Memory B cell (primary cell): Measurements from ENCODE around the gene DGKI.

Experiments used
- ATAC-seq: fragments of 150-1000 bp; cut with Tn5 transposase; 2 replicates; pipeline ENCODE4 v1.10.0; 2021; ENCODE audit warnings: low read depth, mild to moderate bottlenecking, moderate library complexity
- DNase-seq, 2 donors: peaks; one replicate each; pipeline ENCODE4 v3.0.0; 2022; ENCODE audit warnings: low spot score in 2 of 2
- H3K27ac Mint-ChIP-seq: one replicate; pipeline ENCODE4 v1.8.0; 2022; ENCODE audit warnings: mild to moderate bottlenecking, moderate library complexity, mixed read lengths
- H3K27me3 Mint-ChIP-seq: one replicate; pipeline ENCODE4 v1.8.0; 2022; ENCODE audit warnings: mixed read lengths
- H3K36me3 Mint-ChIP-seq: one replicate; pipeline ENCODE4 v1.8.0; 2022; ENCODE audit warnings: mild to moderate bottlenecking, mixed read lengths
- H3K4me1 Mint-ChIP-seq: one replicate; pipeline ENCODE4 v1.8.0; 2022; ENCODE audit warnings: mixed read lengths
- H3K4me3 Mint-ChIP-seq: one replicate; pipeline ENCODE4 v1.8.0; 2022; ENCODE audit warnings: mild to moderate bottlenecking, moderate library complexity, mixed read lengths
- H3K9me3 Mint-ChIP-seq: one replicate; pipeline ENCODE4 v1.8.0; 2022; ENCODE audit warnings: mixed read lengths

DGKI gene

DNA sequence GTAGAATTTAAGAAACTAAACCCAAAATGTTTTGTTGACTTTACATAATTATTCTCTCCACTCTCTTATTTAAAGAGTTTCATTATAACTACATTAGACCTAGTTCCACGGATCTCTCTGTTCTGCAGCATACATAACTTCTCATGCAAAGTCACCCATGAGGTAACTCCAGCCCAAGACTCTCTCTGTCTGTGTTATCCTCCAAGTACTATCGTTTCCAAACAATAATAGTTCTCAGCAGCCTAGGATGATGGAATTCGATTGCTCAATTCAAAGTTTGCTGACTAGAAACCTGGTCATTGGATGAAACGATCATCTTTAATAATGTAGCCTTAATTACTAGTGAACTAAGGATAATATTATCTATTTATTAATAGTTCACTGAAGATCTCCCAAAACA, 300.1 kb downstream of the DGKI start:
- Mint-ChIP-seq H3K27ac (no peak overlapping the region), H3K4me1 (no peaks in the 10 kb centered on the region), H3K9me3 (peaks cover 5% of the 10 kb centered on the region), H3K27me3 (no peaks in the 10 kb centered on the region), H3K4me3 (no peak overlapping the region), H3K36me3 (no peaks in the 10 kb centered on the region)
- ATAC-seq (no peak), DNase-seq (no peak)

DNA sequence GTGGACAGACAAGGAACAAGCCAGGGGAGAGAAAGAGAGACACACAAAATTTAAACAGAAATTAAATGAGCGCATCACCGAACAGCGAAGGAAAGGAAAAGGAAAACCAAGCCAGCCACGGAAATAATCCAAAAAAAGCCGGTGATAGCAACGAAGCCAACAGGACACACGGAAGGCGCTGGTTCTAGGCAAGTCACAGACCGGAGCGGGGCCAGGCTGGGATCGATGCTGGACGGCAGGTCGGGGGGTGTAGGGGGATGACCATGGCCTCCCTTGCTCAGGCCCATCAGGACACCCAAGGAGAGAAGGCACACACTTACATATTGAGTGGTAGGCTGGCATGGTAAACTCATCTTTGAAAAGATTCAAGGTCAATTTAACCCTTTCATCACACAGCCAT, 300.8 kb downstream of the DGKI start:
- H3K27ac Mint-ChIP-seq, result no peak overlapping the region
- no peak for ATAC-seq
- peaks cover 5% of the 10 kb centered on the region for H3K9me3 Mint-ChIP-seq
- H3K36me3 Mint-ChIP-seq, result no peaks in the 10 kb centered on the region
- H3K27me3 Mint-ChIP-seq, result no peaks in the 10 kb centered on the region
- no peak for DNase-seq
- no peak overlapping the region for H3K4me3 Mint-ChIP-seq
- no peaks in the 10 kb centered on the region for H3K4me1 Mint-ChIP-seq

DNA sequence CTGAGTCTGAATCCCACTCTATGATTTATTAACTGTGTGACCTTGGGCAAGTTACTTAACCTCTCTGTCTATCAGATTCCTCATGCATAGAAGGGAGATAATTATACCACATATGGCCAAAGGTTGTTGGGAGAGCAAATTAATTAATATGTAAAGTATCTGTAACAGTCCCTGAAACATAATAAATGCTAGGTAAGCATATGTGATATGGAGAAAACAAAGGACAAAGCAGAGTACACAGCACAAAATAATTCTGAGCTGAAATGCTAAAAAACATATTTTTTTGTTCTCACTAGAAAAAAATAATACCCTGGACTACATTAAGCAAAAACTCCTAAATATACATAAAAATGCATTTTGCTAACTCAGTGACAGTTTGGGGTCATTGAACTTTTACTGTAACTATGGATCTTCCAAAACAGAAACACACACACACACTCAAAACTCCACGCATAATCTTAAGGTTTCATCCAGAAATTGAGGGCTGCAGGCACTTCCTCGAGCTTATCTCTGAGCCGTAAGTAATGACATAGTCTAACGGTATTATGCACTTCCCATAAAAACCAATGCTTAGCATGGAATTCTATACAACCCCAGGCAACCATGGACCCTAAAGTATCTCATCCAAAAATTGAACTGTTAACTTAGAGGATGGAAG, 301.6 kb downstream of the DGKI start:
- ATAC-seq, result no peak
- no peaks in the 10 kb centered on the region for H3K27me3 Mint-ChIP-seq
- no peaks in the 10 kb centered on the region for H3K4me1 Mint-ChIP-seq
- H3K9me3 Mint-ChIP-seq, result peaks cover 5% of the 10 kb centered on the region
- no peaks in the 10 kb centered on the region for H3K36me3 Mint-ChIP-seq
- H3K27ac Mint-ChIP-seq, result no peak overlapping the region
- DNase-seq, result no peak
- no peak overlapping the region for H3K4me3 Mint-ChIP-seq

DNA sequence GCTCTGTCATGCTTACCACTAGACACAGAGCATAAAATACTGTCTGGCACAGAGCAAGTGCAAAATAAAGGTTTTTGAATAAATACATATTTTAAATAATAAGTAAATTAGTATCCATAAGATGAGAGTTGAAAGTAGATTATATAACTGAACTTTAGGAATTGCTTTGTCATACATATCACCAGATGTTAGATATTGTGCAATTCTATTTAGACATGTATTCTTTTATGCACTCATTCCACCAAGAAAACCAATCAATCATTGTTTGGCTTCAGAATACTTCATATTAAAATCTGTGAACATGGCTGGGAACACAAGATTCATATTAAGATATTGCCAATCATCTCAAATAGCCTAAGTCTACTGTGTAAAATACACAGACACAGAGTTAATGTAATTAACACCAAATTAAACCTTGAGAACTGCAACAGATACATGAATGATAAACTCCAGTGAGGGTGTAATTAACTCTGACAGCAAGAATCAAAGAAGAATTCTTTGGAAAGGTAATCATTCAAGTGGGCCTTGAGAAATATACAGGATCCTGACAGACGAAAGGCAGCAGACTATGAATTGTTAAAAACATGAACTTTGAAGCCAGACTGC, 302.2 kb downstream of the DGKI start:
- H3K27ac Mint-ChIP-seq, result no peak overlapping the region
- peaks cover 5% of the 10 kb centered on the region for H3K9me3 Mint-ChIP-seq
- H3K4me3 Mint-ChIP-seq, result no peak overlapping the region
- DNase-seq, result no peak
- no peak for ATAC-seq
- no peaks in the 10 kb centered on the region for H3K4me1 Mint-ChIP-seq
- no peaks in the 10 kb centered on the region for H3K27me3 Mint-ChIP-seq
- no peaks in the 10 kb centered on the region for H3K36me3 Mint-ChIP-seq

DNA sequence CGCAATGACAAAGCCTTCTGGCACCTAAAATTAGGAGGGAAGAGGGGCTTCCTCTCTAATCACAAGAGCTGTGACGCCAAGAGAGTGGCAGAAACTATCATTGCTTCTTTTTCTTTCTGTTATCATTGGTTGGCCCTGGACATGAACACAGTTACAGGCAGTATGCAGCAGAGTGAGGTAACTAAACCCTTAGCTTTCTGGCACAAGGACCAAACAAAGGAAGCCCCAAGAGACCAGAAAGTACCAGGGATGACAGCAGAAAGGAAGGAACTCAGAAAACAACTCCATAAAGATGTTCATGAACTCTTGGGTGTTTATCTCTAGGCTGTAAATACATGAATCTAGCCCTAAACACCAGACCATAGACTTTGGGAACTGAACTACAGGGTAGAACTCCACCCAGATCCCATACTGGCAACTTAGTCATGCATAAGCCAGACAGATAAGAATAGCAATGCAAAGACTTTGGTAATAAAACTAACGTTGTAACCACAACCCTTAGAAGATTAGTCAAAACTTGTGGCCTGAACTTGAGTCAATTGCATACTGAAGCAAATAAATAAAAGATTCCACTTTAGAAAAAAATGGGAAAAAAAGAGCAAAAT, 307.6 kb downstream of the DGKI start:
- ATAC-seq (no peak), DNase-seq (no peak)
- Mint-ChIP-seq H3K4me3 (no peak overlapping the region), H3K27me3 (no peaks in the 10 kb centered on the region), H3K27ac (no peak overlapping the region), H3K4me1 (no peaks in the 10 kb centered on the region), H3K9me3 (peaks cover 1% of the 10 kb centered on the region), H3K36me3 (no peaks in the 10 kb centered on the region)

DNA sequence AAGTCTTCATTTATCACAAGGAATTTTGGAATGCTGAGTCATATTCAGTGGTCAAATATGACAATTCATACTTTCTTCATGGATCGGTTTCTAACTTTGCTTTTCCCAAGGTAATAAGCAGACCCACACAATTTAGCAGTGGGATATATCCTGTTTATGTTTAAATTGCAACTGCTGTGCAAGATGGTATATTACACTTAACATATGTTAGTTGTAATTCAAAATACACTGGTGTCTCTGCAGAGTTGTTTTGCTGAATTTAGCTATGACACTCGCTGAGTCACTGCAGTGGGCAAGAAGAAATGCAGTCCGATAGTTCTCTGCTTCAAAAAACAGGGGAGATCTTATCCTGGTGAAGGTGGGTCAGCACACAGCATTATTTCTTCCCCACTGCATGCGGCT, 308.4 kb downstream of the DGKI start:
- H3K27ac Mint-ChIP-seq, result no peak overlapping the region
- H3K36me3 Mint-ChIP-seq, result no peaks in the 10 kb centered on the region
- no peak for ATAC-seq
- H3K9me3 Mint-ChIP-seq, result peaks cover 1% of the 10 kb centered on the region
- no peaks in the 10 kb centered on the region for H3K27me3 Mint-ChIP-seq
- H3K4me3 Mint-ChIP-seq, result no peak overlapping the region
- no peaks in the 10 kb centered on the region for H3K4me1 Mint-ChIP-seq
- DNase-seq, result no peak

DNA sequence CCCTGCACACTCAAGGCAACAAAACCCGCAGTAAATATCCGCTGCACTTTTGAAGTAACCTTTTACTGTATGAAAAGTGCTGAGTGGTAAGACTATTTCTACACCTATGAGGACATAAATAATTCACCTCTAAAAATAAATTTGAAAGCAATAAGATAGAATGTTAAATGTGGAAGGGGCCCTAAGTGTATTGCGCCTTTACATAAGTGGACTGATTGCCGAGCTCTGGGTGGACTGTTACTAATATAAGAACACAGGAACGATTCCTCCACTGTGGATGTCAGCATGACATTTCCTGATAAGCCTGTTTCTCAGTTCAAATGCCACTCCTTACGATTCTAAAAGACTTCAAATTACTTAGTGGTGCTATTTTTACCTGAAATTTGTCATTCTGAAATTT, 311.2 kb downstream of the DGKI start:
- Mint-ChIP-seq H3K27ac (no peak overlapping the region), H3K9me3 (peaks cover 1% of the 10 kb centered on the region), H3K36me3 (no peaks in the 10 kb centered on the region), H3K4me3 (no peak overlapping the region), H3K4me1 (no peaks in the 10 kb centered on the region), H3K27me3 (no peaks in the 10 kb centered on the region)
- ATAC-seq, result no peak
- no peak for DNase-seq

DNA sequence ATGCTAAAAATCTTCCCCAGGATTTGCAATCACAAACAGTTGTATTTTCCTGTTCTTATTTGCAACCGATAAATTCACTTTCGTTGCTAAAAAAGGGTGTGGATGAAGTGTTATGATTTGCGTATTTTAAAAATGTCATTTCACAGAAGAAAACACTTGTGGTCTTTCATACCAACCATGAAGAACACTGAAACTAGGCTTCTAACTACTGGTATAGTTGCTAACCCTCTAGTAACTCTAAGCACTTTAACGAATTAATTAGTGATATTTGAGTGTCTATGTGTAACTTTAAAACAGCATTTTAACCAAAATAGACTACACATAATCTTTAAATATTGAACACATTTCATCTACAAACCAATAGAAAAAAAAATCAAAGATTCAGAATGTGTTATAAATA, 315.1 kb downstream of the DGKI start:
- Mint-ChIP-seq H3K4me1 (no peaks in the 10 kb centered on the region), H3K36me3 (no peaks in the 10 kb centered on the region), H3K27ac (no peak overlapping the region), H3K9me3 (no peaks in the 10 kb centered on the region), H3K27me3 (no peaks in the 10 kb centered on the region), H3K4me3 (no peak overlapping the region)
- DNase-seq, result no peak
- no peak for ATAC-seq

DNA sequence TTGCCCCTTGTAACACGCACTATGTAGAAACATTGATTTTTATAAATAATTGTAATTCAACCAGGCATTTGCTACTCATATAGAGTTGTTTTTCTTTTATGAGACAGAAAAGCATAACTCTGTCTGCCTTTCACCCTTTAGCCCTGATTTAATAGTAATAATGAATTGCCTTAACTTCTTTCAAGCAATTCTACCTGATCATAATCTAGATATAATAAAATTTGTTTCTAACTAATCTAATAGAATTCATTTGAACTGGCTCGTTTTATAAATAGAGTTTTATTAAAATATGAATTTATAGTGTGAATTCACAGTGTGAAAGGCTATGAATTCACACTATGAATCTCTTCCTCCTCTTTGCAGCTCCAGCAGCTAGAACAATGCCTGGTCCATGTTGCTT, 319.1 kb downstream of the DGKI start:
- DNase-seq (no peak), ATAC-seq (no peak)
- Mint-ChIP-seq H3K27ac (no peak overlapping the region), H3K4me1 (no peaks in the 10 kb centered on the region), H3K27me3 (no peaks in the 10 kb centered on the region), H3K36me3 (no peaks in the 10 kb centered on the region), H3K9me3 (no peaks in the 10 kb centered on the region), H3K4me3 (no peak overlapping the region)

DNA sequence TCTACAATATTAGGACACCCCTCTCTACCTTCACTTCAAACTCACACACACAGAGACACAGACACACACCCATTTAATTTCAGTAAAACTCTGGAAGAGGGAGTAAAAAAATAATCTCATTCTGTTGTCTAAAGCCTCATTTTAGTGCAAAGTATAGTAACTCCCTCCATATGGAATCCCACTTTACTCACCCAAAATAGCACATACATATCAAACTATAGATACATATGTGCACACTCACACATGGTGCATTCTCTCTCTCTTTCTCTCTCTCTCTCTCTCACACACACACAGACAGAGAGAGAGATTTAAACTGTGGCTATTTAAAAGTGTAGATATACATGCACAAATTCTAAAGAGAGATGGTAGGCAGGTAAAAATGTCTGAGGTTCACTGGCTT, 323.6 kb downstream of the DGKI start:
- no peaks in the 10 kb centered on the region for H3K36me3 Mint-ChIP-seq
- H3K4me1 Mint-ChIP-seq, result no peaks in the 10 kb centered on the region
- DNase-seq (no peak), ATAC-seq (no peak)
- no peak overlapping the region for H3K4me3 Mint-ChIP-seq
- no peak overlapping the region for H3K27ac Mint-ChIP-seq
- H3K9me3 Mint-ChIP-seq, result no peaks in the 10 kb centered on the region
- no peaks in the 10 kb centered on the region for H3K27me3 Mint-ChIP-seq

DNA sequence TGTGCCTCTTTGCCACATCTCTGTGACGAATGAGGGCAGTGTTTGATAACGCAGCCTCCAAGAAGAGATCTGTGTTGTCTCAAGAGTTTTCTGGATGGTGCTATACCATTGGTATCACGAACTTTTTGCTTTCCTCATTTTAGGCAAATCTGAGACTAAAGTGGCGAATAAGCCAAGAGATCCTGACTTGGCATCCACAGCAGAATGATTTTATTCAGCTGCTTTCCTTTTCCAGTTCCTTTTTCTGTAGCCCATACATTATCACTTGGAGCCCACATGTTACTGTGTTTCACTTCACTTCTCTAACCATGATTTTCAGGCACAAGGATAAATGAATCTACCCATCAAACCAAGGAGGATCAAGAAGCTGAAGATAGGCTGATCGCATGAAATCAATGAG, 325.3 kb downstream of the DGKI start:
- Mint-ChIP-seq H3K27me3 (no peaks in the 10 kb centered on the region), H3K4me1 (no peaks in the 10 kb centered on the region), H3K27ac (no peak overlapping the region), H3K9me3 (no peaks in the 10 kb centered on the region), H3K4me3 (no peak overlapping the region), H3K36me3 (no peaks in the 10 kb centered on the region)
- no peak for DNase-seq
- ATAC-seq, result no peak

DNA sequence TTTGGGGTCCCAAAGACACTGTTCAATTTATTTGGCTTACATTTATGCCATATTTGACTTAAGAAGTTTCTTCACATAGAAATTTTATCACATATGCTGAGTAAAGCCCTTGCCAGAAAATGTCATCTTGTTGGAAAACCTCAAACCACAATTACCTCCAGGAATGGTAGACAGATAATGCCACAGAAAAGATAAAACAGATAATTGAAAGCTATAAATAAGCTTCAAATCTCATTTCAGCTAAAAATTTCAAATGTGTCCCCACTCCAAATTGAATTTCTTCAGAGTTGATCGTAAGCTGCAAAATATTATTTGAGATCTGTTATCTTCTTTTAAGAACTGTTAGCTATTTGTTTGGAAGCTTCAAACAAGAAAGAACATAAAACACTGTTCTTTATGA, 326.8 kb downstream of the DGKI start:
- ATAC-seq, result no peak
- DNase-seq, result no peak
- Mint-ChIP-seq H3K27ac (no peak overlapping the region), H3K4me1 (no peaks in the 10 kb centered on the region), H3K4me3 (no peak overlapping the region), H3K27me3 (no peaks in the 10 kb centered on the region), H3K36me3 (no peaks in the 10 kb centered on the region), H3K9me3 (no peaks in the 10 kb centered on the region)

DNA sequence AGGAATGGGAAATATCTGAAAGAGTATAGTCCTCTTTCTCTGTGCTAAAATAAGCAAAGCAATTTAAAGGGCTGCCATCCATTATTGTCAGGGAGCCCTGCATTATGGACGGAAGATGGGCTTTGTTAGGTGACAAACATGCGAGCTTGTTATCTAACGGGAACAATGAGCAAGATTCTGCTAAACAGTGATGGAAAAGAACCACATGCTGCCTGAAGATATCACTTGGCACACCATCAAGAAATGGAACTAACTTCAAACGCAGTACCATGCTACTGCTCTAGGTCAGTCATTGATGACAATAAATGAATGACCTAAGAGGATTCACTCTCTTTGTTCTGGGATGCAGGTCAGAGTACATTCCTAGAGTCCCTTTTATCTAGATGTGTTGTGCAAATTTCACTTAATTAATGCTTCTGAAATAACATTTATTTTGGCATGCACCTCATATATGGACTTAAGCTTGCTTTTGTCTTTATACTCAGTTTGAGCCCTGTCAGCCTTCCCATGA, 327.5 kb downstream of the DGKI start:
- no peak overlapping the region for H3K27ac Mint-ChIP-seq
- no peak overlapping the region for H3K4me3 Mint-ChIP-seq
- H3K27me3 Mint-ChIP-seq, result no peaks in the 10 kb centered on the region
- no peak for DNase-seq
- no peak for ATAC-seq
- no peaks in the 10 kb centered on the region for H3K4me1 Mint-ChIP-seq
- H3K9me3 Mint-ChIP-seq, result peaks cover 1% of the 10 kb centered on the region
- H3K36me3 Mint-ChIP-seq, result no peaks in the 10 kb centered on the region

DNA sequence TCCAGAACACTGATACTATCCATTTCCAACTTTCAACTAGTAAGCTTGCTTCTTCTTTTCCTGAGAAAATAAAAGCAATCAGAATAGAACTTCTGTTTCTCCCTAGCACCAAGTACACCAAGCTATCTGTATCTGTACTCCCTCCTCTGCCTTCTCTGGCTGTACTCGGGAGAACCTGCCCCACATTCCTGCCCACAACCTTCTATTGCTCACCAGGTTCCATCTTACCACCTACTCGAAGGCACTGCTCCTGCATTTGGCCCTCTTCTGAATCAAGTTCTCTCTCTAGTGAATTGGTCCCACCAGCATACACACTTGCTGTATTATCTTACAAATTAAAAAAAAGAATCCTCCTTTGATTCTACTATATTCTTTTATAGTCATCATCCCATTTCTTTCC, 333.7 kb downstream of the DGKI start:
- no peak overlapping the region for H3K4me3 Mint-ChIP-seq
- DNase-seq, result no peak
- ATAC-seq, result no peak

DNA sequence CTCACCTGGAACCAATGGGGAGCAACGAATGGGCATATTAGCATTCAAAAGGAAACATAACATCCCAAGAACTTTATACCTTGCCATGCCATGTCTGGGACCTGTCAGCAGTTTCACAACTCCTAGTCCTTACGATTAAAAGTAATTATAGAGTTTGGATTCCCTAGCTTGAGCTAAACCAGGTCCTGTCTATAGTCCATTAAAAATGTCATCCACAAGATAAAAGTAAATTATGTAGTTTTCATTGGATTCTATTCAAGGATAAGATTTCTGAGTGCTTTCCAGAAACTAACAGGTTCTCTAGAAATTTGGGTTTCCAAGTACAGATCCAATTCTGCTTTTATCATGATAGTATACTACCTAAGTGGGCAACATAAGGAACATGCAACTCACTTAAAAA, 339.7 kb downstream of the DGKI start:
- H3K27me3 Mint-ChIP-seq, result no peaks in the 10 kb centered on the region
- no peak for ATAC-seq
- no peak overlapping the region for H3K4me3 Mint-ChIP-seq
- no peak for DNase-seq
- no peaks in the 10 kb centered on the region for H3K4me1 Mint-ChIP-seq
- peaks cover 7% of the 10 kb centered on the region for H3K9me3 Mint-ChIP-seq
- H3K27ac Mint-ChIP-seq, result no peak overlapping the region
- no peaks in the 10 kb centered on the region for H3K36me3 Mint-ChIP-seq

More for the DNA sequence above, 333.7 kb downstream of the DGKI start:
- H3K27me3 Mint-ChIP-seq, result no peaks in the 10 kb centered on the region
- H3K36me3 Mint-ChIP-seq, result no peaks in the 10 kb centered on the region
- no peak overlapping the region for H3K27ac Mint-ChIP-seq
- H3K9me3 Mint-ChIP-seq, result peaks cover 8% of the 10 kb centered on the region
- no peaks in the 10 kb centered on the region for H3K4me1 Mint-ChIP-seq
